Activated CD4-positive, CD25-positive, alpha-beta regulatory T cell (primary cell): ENCODE results near the gene RTN3.
A peak's percentile ranks its signal among the peaks of the same experiment; 100 is the strongest.
"Not testable (repeated sequence)": the region's sequence is repeated elsewhere in the genome, so short reads cannot be mapped to it uniquely, and the experiment has no call there.

ENCODE experiments used
- DNase-seq, 4 experiments: peaks; one replicate each; lab custom pipeline; 2025; lab: John Stamatoyannopoulos, UW

RTN3 gene

DNA sequence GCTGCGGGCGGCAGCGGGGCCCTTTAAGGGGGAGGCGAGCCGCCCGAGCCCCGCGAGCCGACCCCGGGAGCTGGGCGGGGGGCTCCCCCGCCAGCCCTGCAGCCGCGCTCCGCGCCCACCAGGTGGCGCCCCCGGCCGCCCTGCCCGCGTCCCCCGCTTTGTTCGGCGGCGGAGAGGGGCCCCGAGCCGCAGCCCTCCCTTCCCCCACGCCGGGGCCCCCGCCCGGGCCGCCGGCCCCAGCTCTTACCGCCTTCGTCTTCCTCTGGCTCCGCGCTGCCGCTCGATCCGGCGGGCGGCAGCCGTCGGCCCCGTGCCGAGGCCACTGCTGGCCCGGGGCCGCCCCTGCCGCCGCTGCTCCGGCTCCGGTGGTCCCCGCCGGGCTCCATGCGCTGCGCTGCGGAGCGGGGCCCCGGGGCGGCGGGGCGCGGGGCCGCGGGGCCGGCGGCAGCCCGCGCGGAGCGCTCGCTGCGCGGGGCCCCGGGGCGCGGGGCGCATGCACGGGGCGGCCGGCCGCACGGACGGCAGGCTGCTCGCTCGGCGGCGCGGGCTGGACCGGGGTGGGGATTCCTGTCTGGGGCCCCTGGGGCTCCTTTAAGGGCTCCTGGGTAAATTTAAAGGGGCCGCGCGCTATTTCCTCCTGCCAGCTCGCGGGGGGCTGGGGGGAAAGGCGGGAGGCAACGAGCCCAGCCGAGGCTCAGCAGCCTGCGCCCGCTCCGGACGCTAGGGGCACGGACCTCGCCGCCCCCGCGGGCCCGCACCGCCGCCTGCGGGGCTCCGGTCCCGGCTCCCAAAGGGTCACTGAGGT, 87.1 kb downstream of the RTN3 start, which contains the start of gene ZFTA:
Gene ZFTA (minus strand): TSS at position 539 of the 805 bp plus-strand sequence. CDS start 153 bp downstream, at position 386.
- DNase-seq, result peak; percentile 22 to 46 (median 40)

DNA sequence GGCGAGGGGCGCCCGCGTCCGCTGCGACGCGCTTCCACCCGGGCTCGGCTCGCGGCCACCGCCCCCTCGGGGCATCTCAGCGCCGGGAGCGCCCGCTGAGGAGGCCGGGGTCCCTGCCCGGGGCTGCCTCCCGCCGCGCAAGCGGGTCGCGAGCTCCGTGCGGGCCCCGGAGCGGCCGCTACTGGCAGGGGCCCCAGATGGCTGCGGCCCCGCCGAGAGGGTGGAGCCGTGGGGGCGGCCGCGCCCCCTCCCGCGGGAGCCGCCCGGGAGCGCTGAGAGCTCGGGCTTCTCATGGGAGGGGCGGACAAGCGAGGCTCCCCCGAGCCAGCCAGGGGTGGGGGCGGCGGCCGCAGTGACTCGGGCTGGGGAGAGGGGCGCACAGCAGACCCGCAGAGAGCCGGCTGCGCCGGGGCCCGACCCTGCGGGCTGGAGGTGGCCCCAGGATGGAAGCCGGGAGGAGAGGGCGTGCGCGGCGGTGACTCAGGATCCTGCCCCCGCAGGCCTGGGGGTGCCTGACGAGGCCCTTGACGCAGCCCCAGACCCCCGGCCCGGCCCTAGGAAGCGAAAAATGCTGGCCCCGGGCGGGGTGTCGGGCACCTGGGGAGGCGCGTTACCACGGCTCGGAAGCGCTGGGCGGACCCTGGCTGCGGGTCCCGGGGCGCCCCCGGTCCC, 87.9 kb downstream of the RTN3 start:
- no peak for DNase-seq

DNA sequence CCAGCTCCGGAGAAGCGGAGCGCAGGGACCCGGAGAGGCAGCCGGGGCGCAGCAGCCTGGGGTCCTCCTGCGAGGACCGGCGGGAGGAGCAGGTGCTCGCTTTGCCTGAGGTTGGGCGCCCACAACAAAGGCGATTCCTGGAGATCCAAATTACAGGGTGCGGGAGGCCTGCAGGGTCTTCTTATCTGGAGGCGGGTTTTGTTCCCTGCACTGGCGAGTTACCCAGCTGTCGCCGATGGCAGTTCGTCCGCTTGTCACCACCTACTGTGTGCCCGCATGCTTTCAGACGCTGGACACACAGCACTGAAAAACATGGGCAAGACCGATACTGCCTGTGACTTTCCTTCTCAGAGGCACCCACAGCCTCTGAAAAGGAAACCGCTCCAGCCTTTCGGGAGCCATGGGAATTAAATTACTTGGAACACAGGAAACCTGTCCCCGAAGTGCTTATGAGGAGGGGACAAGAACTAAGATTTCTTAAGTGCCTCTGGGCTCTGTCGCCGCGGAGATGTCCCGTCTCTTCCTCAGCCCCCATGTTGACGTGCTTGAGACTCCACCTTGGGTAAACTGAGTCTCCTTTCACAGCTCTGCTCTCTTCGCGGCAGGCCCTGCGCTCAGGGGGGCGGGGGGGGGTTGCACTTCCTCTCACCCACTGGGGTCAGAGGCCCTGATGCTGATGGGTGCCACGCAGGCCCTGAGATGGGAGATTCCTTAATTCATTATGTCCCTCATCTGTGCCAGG, 88.6 kb downstream of the RTN3 start:
- no peak for DNase-seq

DNA sequence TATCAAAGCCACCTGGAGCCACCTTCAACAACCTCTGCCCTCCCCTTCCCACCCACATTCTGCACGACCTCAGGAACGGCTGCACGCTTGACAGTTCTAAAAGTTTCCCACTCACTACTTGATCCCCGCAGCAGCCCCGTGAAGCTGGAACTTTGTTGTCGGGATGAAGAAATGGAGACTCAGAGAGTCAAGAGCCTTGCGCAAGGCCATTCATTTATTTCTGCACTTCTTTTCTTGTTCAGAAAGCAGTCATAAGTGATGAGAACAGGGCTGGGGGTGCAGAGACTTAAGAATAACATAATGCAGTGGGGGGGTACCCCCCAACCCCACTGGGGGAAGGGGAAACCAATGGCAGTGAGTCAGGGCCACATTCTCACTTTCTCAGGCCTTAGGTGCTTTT, 89.5 kb downstream of the RTN3 start:
- DNase-seq, result no peak

DNA sequence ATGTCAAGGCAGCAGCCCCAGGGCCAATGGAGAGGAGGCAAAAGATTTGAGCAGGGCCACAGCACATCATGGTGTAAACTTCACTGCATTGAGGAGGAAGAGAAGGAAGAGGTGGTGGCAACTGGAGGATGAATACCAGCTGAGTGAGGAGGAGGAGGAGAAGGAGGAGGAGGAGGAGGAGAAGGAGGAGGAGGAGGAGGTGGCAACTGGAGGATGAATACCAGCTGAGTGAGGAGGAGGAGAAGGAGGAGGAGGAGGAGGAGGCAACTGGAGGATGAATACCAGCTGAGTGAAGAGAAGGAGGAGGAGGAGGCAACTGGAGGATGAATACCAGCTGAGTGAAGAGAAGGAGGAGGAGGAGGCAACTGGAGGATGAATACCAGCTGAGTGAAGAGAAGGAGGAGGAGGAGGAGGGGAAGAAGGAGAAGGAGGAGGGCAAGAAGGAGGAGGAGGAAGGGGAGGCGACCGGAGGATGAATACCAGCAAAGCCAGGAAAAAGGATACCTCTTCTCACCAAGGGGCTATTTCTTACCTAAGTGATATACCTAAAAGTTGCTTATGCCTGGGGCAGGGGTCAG, 90.5 kb downstream of the RTN3 start:
- not testable (repeated sequence) for DNase-seq

DNA sequence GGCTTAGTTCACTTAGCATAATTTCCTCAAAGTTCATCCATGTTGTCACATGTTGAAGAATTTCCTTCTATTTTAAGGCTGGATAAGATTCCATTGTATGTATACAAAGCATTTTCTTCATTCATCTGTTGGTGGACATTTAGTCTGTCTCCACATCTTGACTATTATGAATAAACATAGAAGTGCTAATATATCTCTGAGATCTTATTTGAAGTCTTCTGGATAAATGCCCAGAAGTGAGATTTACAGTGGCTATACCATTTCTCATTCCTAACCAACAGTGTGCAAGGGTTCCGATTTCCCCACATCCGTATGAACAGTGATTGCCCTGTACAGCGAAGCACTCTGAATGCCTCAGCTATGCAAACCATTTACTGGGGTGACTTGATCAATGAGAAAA, 93.9 kb downstream of the RTN3 start:
- no peak for DNase-seq

DNA sequence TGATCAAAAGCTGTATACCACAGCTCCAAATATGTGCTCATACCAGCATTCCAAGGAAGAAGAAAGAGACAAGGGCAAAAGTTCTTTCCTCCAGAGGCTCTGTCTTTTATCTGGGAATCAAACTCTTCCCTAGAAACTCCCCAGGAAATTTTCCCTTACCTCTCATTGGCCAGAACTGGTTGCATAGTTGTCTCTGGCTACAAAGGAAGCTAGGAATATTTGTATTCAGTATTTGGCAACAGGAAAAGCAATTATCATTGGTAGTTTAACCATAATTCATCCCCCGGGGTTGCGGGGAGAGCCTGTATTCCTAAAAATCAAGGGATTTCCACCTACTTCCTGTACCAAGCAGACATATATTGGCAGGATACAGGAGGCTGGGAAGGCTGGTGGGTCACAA, 97.7 kb downstream of the RTN3 start:
- no peak for DNase-seq

DNA sequence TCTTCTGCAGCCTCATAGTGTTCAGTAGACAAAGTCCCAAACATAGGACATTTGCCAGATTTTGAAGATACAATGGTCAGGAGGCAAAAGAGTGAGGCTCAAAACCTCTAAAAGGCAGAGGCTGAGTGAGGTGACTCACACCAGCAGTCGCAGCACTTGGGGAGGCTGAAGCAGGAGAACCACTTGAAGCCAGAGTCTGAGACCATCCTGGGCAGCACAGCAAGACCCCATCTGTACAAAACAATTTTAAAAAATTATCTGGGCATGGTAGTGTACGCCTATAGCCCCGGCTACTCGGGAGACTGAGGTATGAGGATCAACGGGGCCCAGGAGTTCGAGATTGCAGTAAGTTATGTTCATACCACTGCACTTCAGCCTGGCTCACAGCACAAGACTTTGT, 101.4 kb downstream of the RTN3 start:
- no peak for DNase-seq

DNA sequence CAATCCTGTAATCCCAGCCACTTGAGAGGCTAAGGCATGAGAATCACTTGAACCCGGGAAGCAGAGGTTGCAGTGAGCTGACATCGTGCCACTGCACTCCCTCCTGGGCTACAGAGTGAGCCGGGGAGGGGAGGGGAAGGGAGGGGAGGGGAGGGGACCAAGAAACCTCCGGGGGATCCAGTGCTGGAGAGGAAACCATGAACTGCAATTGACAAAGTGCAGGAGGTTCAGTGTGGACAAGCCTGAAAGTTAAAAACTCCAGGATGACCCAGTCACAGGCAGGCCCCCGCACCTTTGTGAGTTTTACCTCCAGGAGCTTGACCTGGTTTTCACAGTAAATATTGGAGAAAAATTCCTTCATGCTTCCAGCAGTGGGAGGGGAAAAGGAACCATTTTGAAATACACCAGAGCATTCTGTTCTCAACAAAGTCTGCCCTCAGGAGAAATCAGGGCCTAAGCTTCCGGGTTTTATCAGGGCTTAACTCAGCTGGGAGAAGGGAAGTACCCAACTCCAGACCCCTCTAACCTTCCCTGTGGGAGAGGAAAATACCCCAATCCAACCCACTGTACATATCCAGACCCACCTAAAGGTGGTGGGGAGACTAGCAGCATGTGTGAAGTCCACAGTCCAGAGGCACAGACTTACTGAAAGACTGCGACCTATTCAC, 102.8 kb downstream of the RTN3 start:
- DNase-seq, result no peak

DNA sequence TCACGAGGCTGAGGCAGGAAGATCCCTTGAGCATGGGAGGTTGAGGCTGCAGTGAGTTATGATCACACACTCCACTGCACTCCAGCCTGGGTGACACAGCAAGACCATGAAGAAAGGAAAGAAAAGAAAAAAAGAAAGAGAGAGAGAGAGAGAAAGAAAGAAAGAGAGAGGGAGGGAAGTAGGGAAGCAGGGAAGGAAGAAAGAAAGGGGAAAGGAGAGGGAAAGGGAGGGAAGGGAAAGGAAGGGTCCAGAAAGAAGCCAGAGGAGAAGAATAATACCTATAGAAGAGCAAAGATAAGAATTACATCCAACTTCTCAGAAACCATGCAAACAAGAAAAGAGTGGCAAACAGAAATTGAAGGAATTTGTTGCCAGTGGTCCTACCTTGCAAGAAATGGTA, 104.5 kb downstream of the RTN3 start:
- no peak for DNase-seq

DNA sequence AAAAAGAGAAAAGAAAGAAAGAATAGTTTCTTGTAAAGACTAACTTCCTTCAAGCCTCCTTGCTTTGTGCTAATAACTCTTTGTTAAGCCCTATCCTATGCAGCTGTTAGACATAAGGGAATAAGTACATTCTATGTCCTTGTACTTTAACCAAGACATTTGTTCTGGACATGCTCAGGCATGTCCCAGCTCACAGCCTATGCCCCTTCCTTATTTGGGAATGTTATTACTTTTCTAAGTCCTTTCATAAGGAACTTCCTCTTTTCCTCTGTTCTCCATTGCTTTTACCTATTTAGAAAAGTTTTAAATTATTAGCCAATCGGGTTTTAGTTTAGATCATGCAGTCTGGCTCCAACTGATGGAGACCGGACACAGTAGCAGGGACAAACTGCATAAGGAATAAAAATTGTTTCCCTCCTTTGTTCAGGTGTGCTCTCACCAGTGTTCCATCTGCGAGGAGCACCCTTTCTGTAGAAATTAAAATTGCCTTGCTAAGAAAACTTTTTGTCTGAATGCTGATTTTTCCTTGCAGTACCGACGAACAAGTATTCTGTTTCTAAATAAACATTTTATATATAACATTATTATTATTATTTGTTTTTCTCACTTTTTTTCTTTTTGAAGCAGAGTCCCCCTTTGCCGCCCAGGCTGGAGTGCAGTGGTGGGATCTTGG, 110.3 kb downstream of the RTN3 start:
- DNase-seq, result no peak

DNA sequence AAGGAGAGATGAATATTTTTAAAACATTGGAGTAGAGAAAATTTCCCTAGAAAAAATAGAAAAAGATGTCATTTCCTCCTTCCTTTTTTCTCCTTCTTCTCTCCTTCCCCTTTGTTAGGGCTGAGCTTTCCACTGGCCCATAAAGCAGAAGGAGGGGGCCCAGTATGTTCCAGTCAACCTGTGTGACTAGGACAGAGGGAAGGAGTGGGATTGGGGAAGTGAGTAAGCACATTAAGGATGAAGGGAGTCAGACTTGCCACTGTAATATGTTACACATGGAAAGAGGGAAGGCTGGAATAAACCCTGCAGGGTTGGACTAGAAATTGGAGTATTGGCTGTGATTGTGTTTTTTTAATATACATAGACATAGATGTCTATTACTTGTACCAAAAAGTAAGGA, 111.9 kb downstream of the RTN3 start:
- DNase-seq, result no peak

DNA sequence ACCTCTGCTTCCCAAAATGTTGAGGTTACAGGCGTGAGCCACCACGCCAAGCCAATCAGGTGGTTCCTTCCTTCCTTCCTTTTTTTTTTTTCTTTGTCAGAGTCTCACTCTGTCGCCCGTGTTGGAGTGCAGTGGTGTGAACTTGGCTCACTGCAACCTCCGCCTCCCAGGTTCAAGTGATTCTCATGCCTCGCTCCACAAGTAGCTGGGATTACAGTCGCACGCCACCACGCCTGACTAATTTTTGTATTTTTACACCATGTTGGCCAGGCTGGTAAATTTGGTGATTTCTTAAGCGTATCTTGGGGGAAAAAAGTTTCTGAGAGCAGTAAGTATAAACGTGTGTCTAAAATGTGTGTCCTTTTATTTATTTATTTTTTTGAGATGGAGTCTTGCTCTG, 113.8 kb downstream of the RTN3 start:
- DNase-seq, result no peak

DNA sequence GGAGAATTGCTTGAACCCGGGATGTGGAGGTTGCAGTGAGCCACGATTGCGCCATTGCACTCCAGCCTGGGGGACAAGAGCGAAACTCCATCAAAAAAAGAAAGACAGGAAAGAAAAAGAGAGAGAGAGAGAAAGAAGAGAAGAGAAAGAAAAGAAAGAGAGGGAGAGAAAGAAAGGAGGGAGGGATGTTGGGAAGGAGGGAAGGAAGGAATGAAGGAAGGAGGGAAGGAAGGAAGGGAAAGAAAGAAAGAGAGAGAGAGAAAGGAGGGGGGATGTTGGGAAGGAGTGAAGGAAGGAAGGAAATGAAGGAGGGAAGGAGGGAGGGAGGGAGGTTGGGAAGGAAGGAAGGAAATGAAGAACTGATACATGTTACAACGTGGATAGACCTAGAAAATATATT, 119.6 kb downstream of the RTN3 start:
- no peak for DNase-seq

DNA sequence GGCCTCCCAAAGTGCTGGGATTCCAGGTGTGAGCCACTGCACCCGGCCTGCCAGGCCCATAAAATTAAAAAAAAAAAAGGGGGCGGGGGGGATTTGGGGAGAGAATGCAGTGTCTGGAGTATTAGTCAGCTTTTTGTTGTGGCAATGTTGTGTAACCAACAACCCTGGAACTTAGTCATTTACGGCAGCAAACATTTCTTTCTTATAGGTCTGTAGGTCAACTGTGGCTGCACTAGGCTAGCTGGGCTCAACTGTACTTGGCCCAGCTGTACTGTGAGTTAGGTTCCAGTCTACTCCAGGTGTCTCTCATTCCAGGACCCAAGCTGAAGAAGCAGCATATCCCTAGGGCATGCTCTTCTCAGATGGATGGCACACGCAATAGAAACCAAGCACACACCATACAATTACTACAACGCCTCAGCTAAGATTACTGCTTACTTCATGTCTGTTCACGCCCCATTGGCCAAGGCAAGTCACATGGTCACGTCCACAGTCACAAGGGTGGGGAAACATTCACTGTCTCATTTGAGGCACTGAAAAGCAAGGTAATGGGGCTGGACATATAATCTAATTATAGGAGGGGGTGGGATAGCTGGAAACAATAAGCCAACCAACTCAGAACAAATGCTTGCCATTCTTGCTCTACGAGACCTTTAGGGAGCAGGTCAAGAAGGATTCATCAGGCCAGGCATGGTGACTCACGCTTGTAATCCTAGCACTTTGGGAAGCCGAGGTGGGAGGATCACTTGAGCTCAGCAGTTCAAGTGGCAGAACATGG, 121.5 kb downstream of the RTN3 start:
- no peak for DNase-seq

DNA sequence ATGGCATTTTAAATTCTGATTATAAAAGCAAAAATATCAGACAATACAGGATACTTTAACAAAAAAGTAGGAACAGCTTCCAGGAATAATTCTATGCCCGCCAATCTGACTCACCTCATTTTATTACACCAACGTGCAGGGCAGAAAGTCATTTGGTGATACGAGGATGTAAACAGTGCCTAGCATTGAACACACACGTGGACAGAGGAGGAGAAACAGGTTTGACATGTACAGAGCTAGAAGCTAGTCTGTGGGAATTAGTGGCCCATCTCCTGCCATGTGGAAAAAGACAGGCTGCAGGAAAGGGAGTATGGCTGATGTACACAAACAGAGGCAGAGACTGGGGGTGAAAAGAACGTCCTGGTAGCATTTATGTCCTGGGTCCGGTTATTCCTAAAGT, 123.0 kb downstream of the RTN3 start:
- DNase-seq, result no peak

DNA sequence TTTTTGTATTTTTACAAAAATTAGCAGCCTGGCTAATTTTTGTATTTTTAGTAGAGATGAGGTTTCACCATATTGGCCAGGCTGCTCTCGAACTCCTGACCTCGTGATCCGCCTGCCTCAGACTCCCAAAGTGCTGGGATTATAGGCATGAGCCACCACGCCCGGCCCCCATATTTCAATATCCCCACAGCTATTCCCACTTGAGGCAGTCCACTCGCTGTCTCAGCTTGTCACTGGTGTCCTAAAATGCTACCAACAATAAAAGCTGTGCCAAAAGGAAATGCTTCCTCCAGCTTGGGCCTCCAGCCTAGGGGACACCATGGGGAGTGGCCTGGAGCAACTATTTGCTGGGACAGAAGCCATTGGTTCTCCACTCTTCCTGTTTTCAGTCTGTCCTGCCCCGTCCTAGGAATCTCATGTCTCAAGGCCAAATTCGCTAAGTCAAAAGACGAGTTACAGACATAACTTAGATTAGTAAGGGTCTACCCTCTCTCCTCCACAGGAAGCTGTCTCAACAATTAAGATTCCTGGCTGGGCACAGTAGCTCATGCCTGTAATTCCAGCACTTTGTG, 124.6 kb downstream of the RTN3 start:
- DNase-seq, result no peak
